ENCODE measurements around the gene SACM1L.

Gene SACM1L

DNA sequence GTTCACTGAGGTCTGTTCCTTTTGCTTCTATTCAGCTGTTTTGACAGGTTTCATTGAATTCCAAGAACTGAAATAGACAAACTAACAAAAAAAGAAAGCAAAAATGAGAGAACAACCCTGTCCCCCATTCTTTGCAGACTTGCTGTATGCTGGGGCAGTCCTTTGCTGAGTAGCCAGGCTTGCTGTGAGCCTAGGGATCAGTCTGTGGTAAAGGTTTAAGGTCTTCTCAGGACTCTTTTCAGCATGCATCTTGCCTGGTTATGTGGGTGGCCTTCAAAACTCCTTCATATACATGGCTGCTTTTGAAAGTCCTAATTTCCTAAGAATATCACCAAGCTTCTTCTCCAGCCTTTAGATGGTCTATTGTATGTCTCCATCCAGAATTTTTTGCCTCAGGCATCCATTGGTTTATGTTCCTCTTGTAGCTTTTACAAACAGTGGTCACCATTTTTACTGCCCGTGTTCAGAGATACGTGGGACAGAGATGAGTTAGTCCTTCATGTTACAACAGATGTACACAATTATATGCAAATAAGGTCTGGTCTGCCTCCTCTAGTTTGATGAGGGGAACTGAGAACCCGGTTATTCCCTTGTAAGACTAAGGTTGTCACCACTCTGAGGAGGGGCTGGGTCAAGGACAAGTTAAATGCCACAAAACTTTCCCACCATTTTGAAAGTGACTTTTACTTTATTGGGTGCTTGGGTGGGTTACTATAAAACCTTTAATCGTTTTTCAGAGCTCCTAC is 41.4 kb downstream of the SACM1L start:
- FAIRE-seq = peak; percentile 89
- no peak for DNase-seq (ENCODE audit: insufficient read length, low spot score)
- TF ChIP-seq POU2F2 (IDR thresholded peaks at IDR 0.05; ENCODE audit: low read depth, low read length) (peak; percentile 91), SPI1 (IDR thresholded peaks at IDR 0.05; ENCODE audit: low read depth, low read length) (peak; percentile 92), PAX5 (IDR thresholded peaks at IDR 0.05; ENCODE audit: insufficient read depth, low read length, severe bottlenecking) (no peak), POLR2A (IDR thresholded peaks at IDR 0.05; ENCODE audit: low read depth, low read length) (no peak), POLR2AphosphoS5 (IDR thresholded peaks at IDR 0.05; ENCODE audit: low read depth, low read length) (no peak), TAF1 (IDR thresholded peaks at IDR 0.05; ENCODE audit: low read depth, low read length) (no peak)

DNA sequence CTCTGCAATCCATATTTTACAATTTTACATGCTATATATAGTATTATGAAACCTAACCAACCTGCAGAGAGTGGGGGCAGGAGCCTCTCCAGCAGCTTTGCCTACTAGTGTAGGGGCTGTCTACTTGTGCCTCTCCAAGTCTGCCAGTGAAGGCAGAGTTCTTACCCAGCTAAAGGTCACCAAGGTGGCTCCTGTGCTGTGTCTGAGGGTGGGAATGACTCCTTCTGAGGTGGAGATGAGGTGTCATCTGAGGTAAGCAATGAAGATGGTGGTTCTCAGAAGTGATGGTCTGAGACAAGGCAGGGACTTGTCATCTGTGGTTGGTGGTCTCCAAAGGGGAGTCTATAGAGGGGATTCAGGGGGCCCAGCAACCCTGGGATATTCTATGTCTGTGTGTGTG is 47.5 kb downstream of the SACM1L start:
- TF ChIP-seq POU2F2 (IDR thresholded peaks at IDR 0.05; ENCODE audit: low read depth, low read length) (no peak), POLR2AphosphoS5 (IDR thresholded peaks at IDR 0.05; ENCODE audit: low read depth, low read length) (no peak), POLR2A (IDR thresholded peaks at IDR 0.05; ENCODE audit: low read depth, low read length) (no peak), PAX5 (IDR thresholded peaks at IDR 0.05; ENCODE audit: insufficient read depth, low read length, severe bottlenecking) (no peak), SPI1 (IDR thresholded peaks at IDR 0.05; ENCODE audit: low read depth, low read length) (no peak), TAF1 (IDR thresholded peaks at IDR 0.05; ENCODE audit: low read depth, low read length) (no peak)
- DNase-seq (ENCODE audit: insufficient read length, low spot score) = no peak
- no peak for FAIRE-seq

DNA sequence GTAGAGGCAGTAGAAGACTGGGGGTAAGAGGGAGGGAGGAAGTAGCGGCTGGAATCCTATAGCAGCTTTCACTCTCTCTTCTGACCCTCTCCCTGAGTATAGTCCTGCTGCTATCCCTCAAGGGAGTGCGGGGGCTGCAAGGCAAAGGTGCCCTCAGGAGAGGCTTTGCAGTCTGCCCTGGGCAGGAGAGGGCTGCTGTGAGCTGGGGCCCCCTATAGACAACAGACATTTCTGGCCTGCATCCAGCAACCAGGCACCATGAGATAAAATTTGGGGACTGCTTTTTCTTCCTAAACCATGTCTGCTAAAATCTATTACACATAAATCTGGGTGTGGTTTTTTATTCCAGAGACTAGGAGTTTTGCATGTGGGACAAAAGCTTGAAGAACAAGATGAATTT is 48.0 kb downstream of the SACM1L start:
- FAIRE-seq (no peak), DNase-seq (ENCODE audit: insufficient read length, low spot score) (no peak)

DNA sequence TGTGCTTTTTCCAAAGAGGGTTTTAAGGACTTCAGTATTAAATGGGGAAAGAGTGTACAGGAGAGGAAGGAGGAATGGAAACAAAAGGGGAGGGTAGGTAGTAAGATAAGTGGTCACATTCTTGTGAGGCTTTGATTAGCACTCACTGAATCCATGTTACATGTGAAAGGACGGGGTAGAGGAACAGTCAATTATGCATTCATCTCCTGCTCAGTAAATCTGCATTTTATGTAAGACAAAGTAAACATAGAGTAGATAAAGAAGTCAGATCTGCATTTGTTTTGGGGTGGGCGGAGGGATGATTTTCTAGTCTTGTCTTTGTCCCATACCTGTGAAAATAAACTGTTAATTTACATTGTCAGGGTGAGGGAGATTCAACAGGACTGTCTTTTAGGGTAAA is 50.8 kb downstream of the SACM1L start:
- DNase-seq (ENCODE audit: insufficient read length, low spot score) (no peak), FAIRE-seq (no peak)
- no peak for TF ChIP-seq POLR2A (IDR thresholded peaks at IDR 0.05; ENCODE audit: low read depth, low read length)
- TF ChIP-seq POLR2AphosphoS5 (IDR thresholded peaks at IDR 0.05; ENCODE audit: low read depth, low read length) = no peak
- TF ChIP-seq PAX5 (IDR thresholded peaks at IDR 0.05; ENCODE audit: insufficient read depth, low read length, severe bottlenecking) = no peak
- no peak for TF ChIP-seq TAF1 (IDR thresholded peaks at IDR 0.05; ENCODE audit: low read depth, low read length)
- no peak for TF ChIP-seq POU2F2 (IDR thresholded peaks at IDR 0.05; ENCODE audit: low read depth, low read length)
- no peak for TF ChIP-seq SPI1 (IDR thresholded peaks at IDR 0.05; ENCODE audit: low read depth, low read length)

More for the DNA sequence above, 48.0 kb downstream of the SACM1L start:
- TF ChIP-seq POU2F2 (IDR thresholded peaks at IDR 0.05; ENCODE audit: low read depth, low read length) (no peak), POLR2AphosphoS5 (IDR thresholded peaks at IDR 0.05; ENCODE audit: low read depth, low read length) (no peak), PAX5 (IDR thresholded peaks at IDR 0.05; ENCODE audit: insufficient read depth, low read length, severe bottlenecking) (no peak), TAF1 (IDR thresholded peaks at IDR 0.05; ENCODE audit: low read depth, low read length) (no peak), POLR2A (IDR thresholded peaks at IDR 0.05; ENCODE audit: low read depth, low read length) (no peak), SPI1 (IDR thresholded peaks at IDR 0.05; ENCODE audit: low read depth, low read length) (no peak)

DNA sequence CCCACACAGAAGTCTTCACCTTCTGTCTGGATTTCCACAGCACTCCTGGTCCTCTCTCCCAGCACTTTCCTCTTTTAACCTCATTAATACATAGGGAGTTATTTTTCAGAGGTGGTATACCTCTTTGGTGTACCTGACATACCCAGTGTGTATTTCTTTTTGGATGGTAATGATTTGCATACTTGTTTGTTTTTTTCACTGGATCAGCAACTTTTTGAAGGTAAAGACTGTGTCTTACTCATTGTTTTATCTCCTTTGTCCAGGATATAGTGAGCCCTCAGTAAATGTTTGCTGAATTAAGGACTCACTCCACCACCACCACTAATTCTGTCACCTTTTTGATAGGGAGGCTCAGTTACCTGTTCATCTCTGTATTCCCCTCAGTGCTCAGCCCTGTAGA is 52.1 kb downstream of the SACM1L start:
- DNase-seq (ENCODE audit: insufficient read length, low spot score) (no peak), FAIRE-seq (no peak)
- TF ChIP-seq TAF1 (IDR thresholded peaks at IDR 0.05; ENCODE audit: low read depth, low read length) (no peak), POU2F2 (IDR thresholded peaks at IDR 0.05; ENCODE audit: low read depth, low read length) (no peak), PAX5 (IDR thresholded peaks at IDR 0.05; ENCODE audit: insufficient read depth, low read length, severe bottlenecking) (no peak), POLR2AphosphoS5 (IDR thresholded peaks at IDR 0.05; ENCODE audit: low read depth, low read length) (no peak)

DNA sequence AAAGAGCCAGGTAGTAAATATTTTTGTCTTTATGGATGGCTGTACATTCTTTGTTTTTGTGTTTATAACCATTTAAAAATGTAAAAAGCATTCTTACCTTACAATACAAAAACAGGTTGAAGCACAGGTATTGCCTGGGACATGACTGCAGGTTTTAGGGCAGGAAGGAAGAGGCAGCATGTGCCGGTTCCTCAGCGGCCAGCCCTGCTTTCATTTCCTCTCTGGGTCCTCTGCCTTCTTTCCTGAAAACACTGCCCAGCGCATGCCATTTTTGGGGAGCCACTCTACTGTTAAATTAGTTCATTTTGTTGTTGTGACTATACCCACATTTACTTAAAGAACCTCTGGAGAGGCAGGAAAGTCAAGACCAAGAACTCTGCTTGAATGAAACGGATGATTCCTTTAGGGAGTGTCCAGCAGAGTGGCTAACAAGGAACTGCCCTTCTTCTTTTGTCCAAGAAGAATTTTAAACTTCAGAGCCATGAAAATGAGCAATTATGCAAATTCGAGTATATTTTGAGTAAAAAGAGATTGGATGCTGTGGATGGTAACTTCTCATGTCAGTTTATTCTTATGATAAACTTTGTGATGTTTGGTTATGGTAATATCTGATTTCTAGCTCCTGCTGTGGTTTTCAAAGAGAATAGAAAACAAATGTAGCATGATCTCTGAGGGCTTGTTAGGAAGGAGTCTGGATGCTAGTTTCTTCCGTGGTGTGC is 52.7 kb downstream of the SACM1L start:
- DNase-seq (ENCODE audit: insufficient read length, low spot score) (no peak), FAIRE-seq (no peak)
- TF ChIP-seq PAX5 (IDR thresholded peaks at IDR 0.05; ENCODE audit: insufficient read depth, low read length, severe bottlenecking) (no peak), SPI1 (IDR thresholded peaks at IDR 0.05; ENCODE audit: low read depth, low read length) (peak; percentile 51)

DNA sequence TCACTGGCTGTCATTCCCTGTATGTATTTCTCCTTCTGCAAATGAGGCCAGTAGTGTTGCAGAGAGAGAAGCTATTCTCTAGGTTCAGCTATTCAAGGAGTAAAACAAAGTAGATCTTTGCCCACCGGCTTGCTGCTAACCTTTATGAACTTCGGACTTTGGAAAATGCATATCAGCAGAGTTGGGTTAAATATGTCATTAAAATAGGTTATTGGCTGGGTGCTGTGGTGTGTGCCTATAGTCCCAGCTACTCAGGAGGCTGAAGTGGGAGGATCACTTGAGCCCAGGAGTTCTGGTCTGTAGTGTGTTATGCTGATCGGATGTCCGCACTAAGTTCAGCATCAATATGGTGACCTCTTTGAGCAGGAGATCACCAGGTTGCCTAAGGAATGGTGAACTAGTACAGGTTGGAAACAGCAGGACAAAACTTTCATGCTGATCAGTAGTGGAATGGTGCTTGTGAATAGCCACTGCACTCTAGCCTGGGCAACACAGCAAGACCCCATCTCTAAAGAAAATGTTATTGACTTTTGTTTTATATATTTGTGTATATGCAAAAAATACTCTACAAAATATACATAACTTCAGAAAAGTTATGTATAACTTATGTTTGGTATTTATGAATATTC is 53.4 kb downstream of the SACM1L start:
- DNase-seq (ENCODE audit: insufficient read length, low spot score) = no peak
- FAIRE-seq = no peak
- TF ChIP-seq POLR2AphosphoS5 (IDR thresholded peaks at IDR 0.05; ENCODE audit: low read depth, low read length) = no peak
- no peak for TF ChIP-seq PAX5 (IDR thresholded peaks at IDR 0.05; ENCODE audit: insufficient read depth, low read length, severe bottlenecking)
- TF ChIP-seq POU2F2 (IDR thresholded peaks at IDR 0.05; ENCODE audit: low read depth, low read length) = no peak
- no peak for TF ChIP-seq SPI1 (IDR thresholded peaks at IDR 0.05; ENCODE audit: low read depth, low read length)
- TF ChIP-seq POLR2A (IDR thresholded peaks at IDR 0.05; ENCODE audit: low read depth, low read length) = no peak
- TF ChIP-seq TAF1 (IDR thresholded peaks at IDR 0.05; ENCODE audit: low read depth, low read length) = no peak

DNA sequence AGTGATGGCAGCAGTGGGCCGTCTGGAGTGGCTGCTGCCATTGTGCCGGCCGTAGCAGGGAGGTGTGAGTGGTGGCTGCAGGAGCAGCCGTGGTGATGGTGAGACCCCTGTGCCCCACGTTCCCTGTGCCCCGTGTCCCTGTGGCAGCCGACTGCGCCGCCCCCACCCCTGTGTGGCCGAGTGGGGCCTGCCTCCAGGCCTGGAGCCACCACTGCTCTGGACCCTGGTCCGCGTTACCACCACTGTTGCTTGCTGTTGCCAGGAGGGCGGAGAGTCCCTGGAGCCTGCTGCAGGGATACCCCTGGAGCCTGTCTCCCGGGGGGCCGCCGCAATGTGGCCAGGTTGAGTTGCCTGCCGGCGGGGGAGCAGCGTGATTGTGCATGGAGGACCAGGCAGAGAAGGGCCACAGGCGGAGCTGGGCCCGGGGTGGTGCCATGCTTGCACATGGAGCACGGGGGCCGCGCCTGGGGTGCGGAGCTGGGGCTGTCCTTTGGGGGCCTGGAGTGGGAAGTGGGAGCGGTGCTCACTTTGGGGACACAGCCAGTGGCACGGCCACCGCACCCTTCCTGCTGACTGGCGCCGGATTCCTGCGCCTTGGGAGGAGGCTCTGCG is 57.1 kb downstream of the SACM1L start:
- DNase-seq (ENCODE audit: insufficient read length, low spot score) (no peak), FAIRE-seq (no peak)
- no peak for TF ChIP-seq POU2F2 (IDR thresholded peaks at IDR 0.05; ENCODE audit: low read depth, low read length)
- no peak for TF ChIP-seq SPI1 (IDR thresholded peaks at IDR 0.05; ENCODE audit: low read depth, low read length)
- no peak for TF ChIP-seq POLR2A (IDR thresholded peaks at IDR 0.05; ENCODE audit: low read depth, low read length)
- no peak for TF ChIP-seq TAF1 (IDR thresholded peaks at IDR 0.05; ENCODE audit: low read depth, low read length)
- TF ChIP-seq PAX5 (IDR thresholded peaks at IDR 0.05; ENCODE audit: insufficient read depth, low read length, severe bottlenecking) = no peak
- no peak for TF ChIP-seq POLR2AphosphoS5 (IDR thresholded peaks at IDR 0.05; ENCODE audit: low read depth, low read length)

All from GM12891 (cell line).